HepG2 (cell line): Measurements from ENCODE around the gene MTA2. TPM values are rescaled to one million over a fixed set of nuclear protein-coding genes. Genes with fewer than 3 reads are reported as not detected.
A peak's percentile ranks its signal among the peaks of the same experiment; 100 is the strongest.

ENCODE experiments used
- AKAP8 ChIP-seq: sonication (generic); formaldehyde crosslinking; IDR thresholded peaks from 2 replicates; pipeline ENCODE4 v1.5.1; 2020; ENCODE audit warnings: mild to moderate bottlenecking, missing genetic modification reagents
- ARID3A ChIP-seq: IDR thresholded peaks from 2 replicates; pipeline ENCODE4 v1.6.1; 2012; ENCODE audit warnings: low read depth, low read length, improper control_type of control experiment
- ATF3 ChIP-seq: sonication (generic); formaldehyde crosslinking; IDR thresholded peaks from 2 replicates; pipeline ENCODE4 v1.4.0; 2020; ENCODE audit warnings: missing genetic modification reagents
- BATF2 ChIP-seq: sonication (generic); formaldehyde crosslinking; IDR thresholded peaks from 2 replicates; pipeline ENCODE4 v1.8.0; 2022; ENCODE audit warnings: mild to moderate bottlenecking, missing genetic modification reagents, moderate library complexity
- DBP ChIP-seq: sonication (generic); formaldehyde crosslinking; IDR thresholded peaks from 2 replicates; pipeline ENCODE4 v1.4.0; 2020; ENCODE audit warnings: missing genetic modification reagents; ENCODE audit errors: not compliant biosample characterization
- EED ChIP-seq: sonication (generic); formaldehyde crosslinking; IDR thresholded peaks from 2 replicates; pipeline ENCODE4 v1.5.0; 2020; ENCODE audit warnings: mild to moderate bottlenecking, missing genetic modification reagents
- GABPB1 ChIP-seq: IDR thresholded peaks from 2 replicates; pipeline ENCODE4 v1.6.1; 2016; ENCODE audit warnings: mild to moderate bottlenecking, missing genetic modification reagents, moderate library complexity, missing compliant biosample characterization
- GLI4 ChIP-seq: sonication (generic); formaldehyde crosslinking; IDR thresholded peaks from 2 replicates; pipeline ENCODE4 v1.5.1; 2020; ENCODE audit warnings: missing genetic modification reagents, mild to moderate bottlenecking, moderate library complexity, borderline replicate concordance
- HNF4G ChIP-seq, 2 experiments: sonication (generic) in 1 of 2; formaldehyde crosslinking in 1 of 2; IDR thresholded peaks; 2 replicates each; pipeline versions ENCODE4 v1.4.0 to v1.6.1; 2011 to 2020; ENCODE audit warnings: borderline replicate concordance in 2 of 2, low read depth in 2 of 2, mild to moderate bottlenecking in 2 of 2, low read length in 1 of 2, missing genetic modification reagents in 1 of 2, moderate library complexity in 1 of 2
- HNRNPK ChIP-seq: fragments of 200-400 bp; formaldehyde crosslinking; IDR thresholded peaks from 2 replicates; pipeline ENCODE4 v1.6.1; 2018; ENCODE audit warnings: low read length, low read depth, moderate library complexity, mild to moderate bottlenecking; ENCODE audit not compliant: poor library complexity, severe bottlenecking
- HNRNPUL1 ChIP-seq: fragments of 200-400 bp; formaldehyde crosslinking; IDR thresholded peaks from 2 replicates; pipeline ENCODE4 v1.6.1; 2017; ENCODE audit warnings: low read depth, mild to moderate bottlenecking, low read length, moderate library complexity
- HOXA3 ChIP-seq: sonication (generic); formaldehyde crosslinking; IDR thresholded peaks from 2 replicates; pipeline ENCODE4 v1.5.0; 2020; ENCODE audit warnings: missing genetic modification reagents
- MYPOP ChIP-seq: sonication (generic); formaldehyde crosslinking; IDR thresholded peaks from 2 replicates; pipeline ENCODE4 v1.8.1; 2023; ENCODE audit warnings: mild to moderate bottlenecking, moderate library complexity, missing genetic modification reagents
- PHB2 ChIP-seq: fragments of 450-650 bp; IDR thresholded peaks from 2 replicates; pipeline ENCODE4 v1.6.1; 2018; ENCODE audit not compliant: partially characterized antibody
- RAD51 ChIP-seq: fragments of 450-650 bp; IDR thresholded peaks from 2 replicates; pipeline ENCODE4 v1.6.1; 2016; ENCODE audit warnings: borderline replicate concordance
- RXRA ChIP-seq: sonication (generic); formaldehyde crosslinking; IDR thresholded peaks from 2 replicates; pipeline ENCODE4 v1.5.1; 2020; ENCODE audit warnings: missing genetic modification reagents
- U2AF2 ChIP-seq: fragments of 200-400 bp; formaldehyde crosslinking; IDR thresholded peaks from 2 replicates; pipeline ENCODE4 v1.6.1; 2017; ENCODE audit warnings: low read depth, mild to moderate bottlenecking, low read length
- ZNF160 ChIP-seq: sonication (generic); formaldehyde crosslinking; IDR thresholded peaks from 2 replicates; pipeline ENCODE4 v1.8.0; 2022; ENCODE audit warnings: mild to moderate bottlenecking, inconsistent platforms, missing genetic modification reagents
- ZNF18 ChIP-seq: sonication (generic); formaldehyde crosslinking; IDR thresholded peaks from 2 replicates; pipeline ENCODE4 v1.8.0; 2022; ENCODE audit warnings: mild to moderate bottlenecking, missing genetic modification reagents; ENCODE audit not compliant: insufficient replicate concordance
- ZNF446 ChIP-seq: sonication (generic); formaldehyde crosslinking; IDR thresholded peaks from 2 replicates; pipeline ENCODE4 v1.5.0; 2020; ENCODE audit warnings: mild to moderate bottlenecking, missing genetic modification reagents
- ZNF747 ChIP-seq: sonication (generic); formaldehyde crosslinking; IDR thresholded peaks from 2 replicates; pipeline ENCODE4 v1.8.1; 2023; ENCODE audit warnings: missing genetic modification reagents, mild to moderate bottlenecking, borderline replicate concordance
- ZNF841 ChIP-seq: sonication (generic); formaldehyde crosslinking; IDR thresholded peaks from 2 replicates; pipeline ENCODE4 v1.8.1; 2023; ENCODE audit warnings: missing genetic modification reagents, borderline replicate concordance
- polyA plus RNA-seq, 8 experiments: library from polyadenylated mRNA; depleted of rRNA in 3 of 8; stranded (reverse) in 7 of 8; unstranded in 1 of 8; fragments of >200 nt; fragmentation: Illumina TruSeq in 4 of 8; extraction: Trizol in 4 of 8; gene quantifications; 2 replicates each; pipeline versions ENCODE4 v1.2.1 to v1.2.3, GENCODE V29; 2011 to 2016; ENCODE audit warnings: low read depth in 4 of 8, missing spikeins in 1 of 8, mixed read lengths in 1 of 8; ENCODE audit not compliant: insufficient read depth in 1 of 8
- total RNA-seq, 5 experiments: library from RNA; depleted of rRNA; stranded (reverse); fragments of >200 nt; fragmentation: Illumina TruSeq; extraction: Trizol; gene quantifications; 2 replicates each; pipeline ENCODE4 v1.2.3, GENCODE V29; 2016; ENCODE audit warnings: low read depth in 1 of 5

MTA2 gene
- total and polyA plus RNA-seq, 2 of the 13 experiments (the other 11 are each of a cell fraction or from before 2014, with no cell fraction given): 14.0 to 70.0 TPM

- no peak for TF ChIP-seq RAD51
- TF ChIP-seq ATF3: 0 out of 2 replicates have a peak, but pooled peaks have one; percentile 14
- TF ChIP-seq PHB2: no peak
- 0 out of 2 replicates have a peak, but pooled peaks have one; percentile 54 for TF ChIP-seq ZNF160 (CRISPR knock-in tag)
- peak; percentile 56 for TF ChIP-seq ZNF18 (CRISPR knock-in tag)
- TF ChIP-seq GABPB1 (CRISPR knock-in tag): peak; percentile 79
- peak; percentile 36; the same call in 1 of the 2 replicates for TF ChIP-seq GLI4
- peak; percentile 40; the same call in 1 of the 2 replicates for TF ChIP-seq EED (CRISPR knock-in tag)
- no peak for TF ChIP-seq DBP
- TF ChIP-seq HNF4G (IDR thresholded peaks at IDR 0.05; ENCODE audit: borderline replicate concordance, low read depth, low read length): peak; percentile 92
- TF ChIP-seq HNF4G (CRISPR knock-in tag; IDR thresholded peaks at IDR 0.05; ENCODE audit: borderline replicate concordance, low read depth): 0 out of 2 replicates have a peak, but pooled peaks have one; percentile 47
- peak; percentile 83 for TF ChIP-seq MYPOP (CRISPR knock-in tag)
- no peak for TF ChIP-seq ARID3A
- 0 out of 2 replicates have a peak, but pooled peaks have one; percentile 49 for TF ChIP-seq ZNF841 (CRISPR knock-in tag)
- peak; percentile 53; the same call in 1 of the 2 replicates for TF ChIP-seq RXRA
- peak; percentile 56 for TF ChIP-seq HNRNPK
- TF ChIP-seq ZNF446 (CRISPR knock-in tag): peak; percentile 89
- no peak for TF ChIP-seq U2AF2
- peak; percentile 50 for TF ChIP-seq HOXA3 (CRISPR knock-in tag)
- 0 out of 2 replicates have a peak, but pooled peaks have one; percentile 40 for TF ChIP-seq HNRNPUL1
- TF ChIP-seq ZNF747 (CRISPR knock-in tag): peak; percentile 70; the same call in 1 of the 2 replicates
- TF ChIP-seq BATF2 (CRISPR knock-in tag): peak; percentile 84
- TF ChIP-seq AKAP8 (CRISPR knock-in tag): peak; percentile 80; the same call in 1 of the 2 replicates
Measured at GRCh38 chr11:62601372-62602140, at the start of gene MTA2 (continued).
